Measurements from ENCODE around the gene DNAJB14. TPM values are rescaled to one million over a fixed set of nuclear protein-coding genes. Genes with fewer than 3 reads are reported as not detected.

The DNAJB14 gene
- polyA plus RNA-seq, 1 experiment, result 30.1 TPM

DNA sequence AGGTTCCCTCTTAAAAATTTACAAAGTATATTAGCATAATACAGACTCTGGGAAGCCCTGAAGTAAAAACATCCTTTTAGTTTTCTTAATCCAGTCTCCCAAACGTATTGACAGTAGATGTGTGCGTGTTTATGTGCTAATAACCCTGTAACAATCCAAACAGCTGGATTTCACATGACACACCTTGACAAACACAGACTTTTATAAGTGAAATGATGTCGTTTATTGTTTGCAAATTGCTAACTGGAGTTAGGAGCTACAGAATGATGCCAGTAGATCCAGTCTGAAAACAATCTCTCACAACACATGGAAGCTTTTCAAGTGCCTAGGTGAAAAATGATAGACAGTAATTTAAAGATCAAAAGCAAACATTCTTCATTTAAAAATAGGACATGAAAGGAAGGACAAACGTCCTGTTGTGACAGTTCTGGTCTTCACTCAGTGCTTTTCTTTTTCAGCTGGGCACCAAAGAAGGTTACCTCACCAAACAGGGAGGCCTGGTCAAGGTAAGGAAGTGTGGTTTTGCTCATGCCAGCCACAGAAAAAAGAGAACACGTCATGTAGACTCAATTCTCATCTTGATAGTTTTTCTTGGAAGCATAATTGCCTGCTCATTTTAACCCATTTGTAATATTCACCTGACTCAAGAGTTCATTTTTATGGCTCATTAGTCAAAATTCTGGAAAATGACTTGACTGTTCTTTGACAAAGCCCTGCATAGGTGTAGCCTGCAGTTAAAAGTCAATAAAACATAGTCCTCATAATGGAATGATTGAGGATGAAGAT is 85.1 kb downstream of the DNAJB14 start:
- no peak overlapping the region for H3K4me3 ChIP-seq (ENCODE audit: low read depth, low read length)
- no peak for DNase-seq (ENCODE audit: low read depth)
- ChIA-PET POLR2A (no interaction called here), CTCF (no interaction called here)
- H3K36me3 ChIP-seq (ENCODE audit: control insufficient read depth, insufficient read depth, low read length), result no peaks in the 10 kb centered on the region
- TF ChIP-seq, protein P1, sequence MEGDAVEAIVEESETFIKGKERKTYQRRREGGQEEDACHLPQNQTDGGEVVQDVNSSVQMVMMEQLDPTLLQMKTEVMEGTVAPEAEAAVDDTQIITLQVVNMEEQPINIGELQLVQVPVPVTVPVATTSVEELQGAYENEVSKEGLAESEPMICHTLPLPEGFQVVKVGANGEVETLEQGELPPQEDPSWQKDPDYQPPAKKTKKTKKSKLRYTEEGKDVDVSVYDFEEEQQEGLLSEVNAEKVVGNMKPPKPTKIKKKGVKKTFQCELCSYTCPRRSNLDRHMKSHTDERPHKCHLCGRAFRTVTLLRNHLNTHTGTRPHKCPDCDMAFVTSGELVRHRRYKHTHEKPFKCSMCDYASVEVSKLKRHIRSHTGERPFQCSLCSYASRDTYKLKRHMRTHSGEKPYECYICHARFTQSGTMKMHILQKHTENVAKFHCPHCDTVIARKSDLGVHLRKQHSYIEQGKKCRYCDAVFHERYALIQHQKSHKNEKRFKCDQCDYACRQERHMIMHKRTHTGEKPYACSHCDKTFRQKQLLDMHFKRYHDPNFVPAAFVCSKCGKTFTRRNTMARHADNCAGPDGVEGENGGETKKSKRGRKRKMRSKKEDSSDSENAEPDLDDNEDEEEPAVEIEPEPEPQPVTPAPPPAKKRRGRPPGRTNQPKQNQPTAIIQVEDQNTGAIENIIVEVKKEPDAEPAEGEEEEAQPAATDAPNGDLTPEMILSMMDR (IDR thresholded peaks at IDR 0.05; ENCODE audit: insufficient read depth, low read depth, low read length), result no peak
- H3K27me3 ChIP-seq (ENCODE audit: control insufficient read depth, insufficient read depth, low read length), result peaks cover 6% of the 10 kb centered on the region

DNA sequence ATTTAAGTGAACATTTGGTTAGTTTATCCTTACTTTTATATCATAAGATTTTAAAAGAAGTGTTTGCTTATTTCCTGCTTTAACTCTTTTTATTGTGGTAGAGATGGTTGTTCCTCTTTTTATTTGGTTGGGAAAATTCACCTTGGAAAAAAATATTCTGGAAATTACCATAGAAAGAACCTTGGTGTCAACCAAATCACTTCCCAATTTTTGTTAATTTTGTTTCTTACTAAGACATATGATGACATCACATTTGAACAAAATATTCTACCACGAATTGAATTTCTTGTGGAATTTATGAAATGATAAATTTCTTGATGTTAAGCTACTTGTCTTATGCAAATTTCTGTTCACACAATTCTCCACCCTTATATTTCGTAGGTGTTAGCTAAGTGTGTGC is 85.9 kb downstream of the DNAJB14 start:
- TF ChIP-seq, protein P1 (IDR thresholded peaks at IDR 0.05; ENCODE audit: insufficient read depth, low read depth, low read length), result no peak
- no peak for DNase-seq (ENCODE audit: low read depth)
- H3K27me3 ChIP-seq (ENCODE audit: control insufficient read depth, insufficient read depth, low read length), result peaks cover 6% of the 10 kb centered on the region
- no peak overlapping the region for H3K4me3 ChIP-seq (ENCODE audit: low read depth, low read length)
- POLR2A ChIA-PET, result no interaction called here
- CTCF ChIA-PET, result no interaction called here
- no peaks in the 10 kb centered on the region for H3K36me3 ChIP-seq (ENCODE audit: control insufficient read depth, insufficient read depth, low read length)

DNA sequence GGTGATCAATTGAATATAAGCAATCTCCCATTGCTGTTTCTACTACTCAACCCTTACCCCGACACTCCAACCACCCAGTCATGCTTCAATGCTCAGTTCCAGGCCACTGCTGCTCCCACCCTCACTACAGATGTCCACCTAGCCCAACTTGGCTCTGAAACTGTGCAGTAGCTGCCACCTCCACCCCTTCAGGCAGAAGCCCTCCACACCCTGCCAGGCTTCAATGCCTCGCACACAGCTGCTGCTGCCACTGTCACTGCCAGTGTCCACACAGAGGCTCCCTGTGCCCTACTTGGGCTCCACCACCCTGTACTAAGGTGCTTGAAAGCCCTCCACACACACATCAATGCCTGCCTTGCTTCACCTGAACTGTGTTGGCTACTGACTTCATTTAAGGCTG is 86.8 kb downstream of the DNAJB14 start:
- TF ChIP-seq, protein P1 (IDR thresholded peaks at IDR 0.05; ENCODE audit: insufficient read depth, low read depth, low read length), result no peak
- ChIA-PET POLR2A (no interaction called here), CTCF (no interaction called here)
- H3K36me3 ChIP-seq (ENCODE audit: control insufficient read depth, insufficient read depth, low read length), result no peaks in the 10 kb centered on the region
- no peak for DNase-seq (ENCODE audit: low read depth)
- H3K27me3 ChIP-seq (ENCODE audit: control insufficient read depth, insufficient read depth, low read length), result peaks cover 4% of the 10 kb centered on the region
- H3K4me3 ChIP-seq (ENCODE audit: low read depth, low read length), result no peak overlapping the region

DNA sequence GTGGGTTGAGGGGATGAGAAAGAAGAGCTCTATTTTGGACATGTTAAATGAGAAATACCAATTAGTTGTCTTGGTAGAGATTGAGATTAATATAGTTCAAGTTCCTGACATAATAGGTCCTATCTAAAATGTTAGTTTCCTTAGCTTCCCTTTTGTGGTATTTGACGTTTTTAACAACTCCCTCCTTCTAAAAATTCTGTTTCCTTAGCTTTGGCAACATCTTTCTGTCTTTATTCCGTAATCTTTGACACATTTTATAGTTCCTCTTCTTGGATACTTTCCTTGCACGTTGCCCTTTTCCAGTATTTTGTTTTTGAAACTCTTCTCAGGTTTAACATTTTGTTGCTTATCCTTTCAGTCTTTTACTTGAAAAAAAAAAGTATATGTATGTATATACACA is 89.1 kb downstream of the DNAJB14 start:
- DNase-seq (ENCODE audit: low read depth), result no peak
- ChIA-PET POLR2A (no interaction called here), CTCF (no interaction called here)
- H3K36me3 ChIP-seq (ENCODE audit: control insufficient read depth, insufficient read depth, low read length), result no peaks in the 10 kb centered on the region
- TF ChIP-seq, protein P1 (IDR thresholded peaks at IDR 0.05; ENCODE audit: insufficient read depth, low read depth, low read length), result no peak
- peaks cover 4% of the 10 kb centered on the region for H3K27me3 ChIP-seq (ENCODE audit: control insufficient read depth, insufficient read depth, low read length)
- H3K4me3 ChIP-seq (ENCODE audit: low read depth, low read length), result no peak overlapping the region

DNA sequence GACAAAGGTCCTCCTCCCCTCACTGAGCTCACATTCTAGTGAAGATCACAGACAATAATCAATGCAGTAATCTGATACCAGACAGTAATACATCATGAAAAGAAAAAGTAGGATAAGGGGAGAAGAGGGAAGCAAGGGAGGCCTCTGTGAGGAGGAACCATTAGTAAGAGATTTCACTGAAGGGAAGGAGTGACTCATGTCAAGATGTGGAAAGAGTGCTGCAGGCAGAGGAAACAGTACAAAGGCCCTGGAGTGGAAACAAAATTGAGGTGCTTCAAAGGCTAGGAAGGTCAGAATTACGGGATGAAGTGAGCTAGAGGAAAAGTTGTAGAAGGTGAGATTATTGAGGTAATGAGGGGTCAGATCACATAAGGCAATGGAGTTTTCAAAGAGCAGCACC is 90.3 kb downstream of the DNAJB14 start:
- POLR2A ChIA-PET, result no interaction called here
- H3K36me3 ChIP-seq (ENCODE audit: control insufficient read depth, insufficient read depth, low read length), result no peaks in the 10 kb centered on the region
- H3K27me3 ChIP-seq (ENCODE audit: control insufficient read depth, insufficient read depth, low read length), result peaks cover 4% of the 10 kb centered on the region
- TF ChIP-seq, protein P1 (IDR thresholded peaks at IDR 0.05; ENCODE audit: insufficient read depth, low read depth, low read length), result no peak
- CTCF ChIA-PET, result interaction anchor here (1.3 kb wide), 1 partner anchor 9 kb away, joined by 3 read pairs; no protein-coding TSS in a partner anchor
- no peak for DNase-seq (ENCODE audit: low read depth)
- H3K4me3 ChIP-seq (ENCODE audit: low read depth, low read length), result no peak overlapping the region

Data from BJ (cell line).